HepG2 (cell line): ENCODE data around the gene PLEKHB1. TPM values are rescaled to one million over a fixed set of nuclear protein-coding genes. Genes with fewer than 3 reads are reported as not detected.
A peak's percentile ranks its signal among the peaks of the same experiment; 100 is the strongest.
"Not testable (repeated sequence)": the region's sequence is repeated elsewhere in the genome, so short reads cannot be mapped to it uniquely, and the experiment has no call there.

Experiments used
- ATAC-seq: fragments of 200-7000 bp; cut with Tn5 transposase; 3 replicates; pipeline ENCODE4 v1.9.1; 2020; ENCODE audit warnings: mild to moderate bottlenecking, moderate library complexity
- BruUV-seq: library from RNA; stranded (reverse); fragments of 400-500 nt; replicated peaks from 2 replicates; lab custom pipeline; 2021; lab: Mats Ljungman, UMichigan
- CTCF ChIA-PET: fragments of 300-600 bp; formaldehyde crosslinking; extraction: SDS; loops from one replicate; lab custom pipeline; 2021; ENCODE audit warnings: low total read pairs, inconsistent platforms, low intra/inter-chr PET ratio; lab: Yijun Ruan, JAX
- POLR2A ChIA-PET: fragments of 350-600 bp; sonication (Branson Sonifier 250); formaldehyde crosslinking; loops from one replicate; lab custom pipeline; 2020; ENCODE audit warnings: antibody characterized with exemption, inconsistent platforms; lab: Yijun Ruan, JAX
- DNase-seq: peaks from one replicate; pipeline ENCODE4 v3.0.0-alpha.2; 2015; ENCODE audit warnings: low spot score
- FAIRE-seq: peaks from 3 replicates; lab custom pipeline; 2011; peaks lifted over from hg19 to GRCh38; lab: Jason Lieb, UNC
- H2AFZ ChIP-seq: one replicate; pipeline ENCODE4 v1.6.1; 2011; ENCODE audit warnings: low read length, inconsistent platforms
- H3K27ac ChIP-seq: fragments of 300-600 bp; 3 replicates; pipeline ENCODE4 v1.8.0; 2011; ENCODE audit warnings: mixed run types, mild to moderate bottlenecking, mixed read lengths, low read length, inconsistent platforms; ENCODE audit not compliant: insufficient read depth; ENCODE audit errors: extremely low read length
- H3K27me3 ChIP-seq, 2 experiments: fragments of 200-600 bp in 1 of 2; 2 replicates in 1 of 2; 3 replicates in 1 of 2; pipeline versions ENCODE4 v1.6.0 to v1.8.0; 2011; ENCODE audit warnings: low read length in 2 of 2, mild to moderate bottlenecking in 2 of 2, moderate library complexity in 2 of 2, inconsistent platforms in 1 of 2; ENCODE audit not compliant: insufficient read depth in 2 of 2, control insufficient read depth in 1 of 2
- H3K36me3 ChIP-seq, 2 experiments: fragments of 200-600 bp in 1 of 2; replicated peaks in 1 of 2; 2 replicates in 1 of 2; 3 replicates in 1 of 2; pipeline versions ENCODE4 v1.5.1 to v1.8.0; 2011; ENCODE audit warnings: low read length in 2 of 2, inconsistent platforms in 1 of 2; ENCODE audit not compliant: insufficient read depth in 2 of 2, control insufficient read depth in 1 of 2
- H3K4me1 ChIP-seq: 2 replicates; pipeline ENCODE4 v1.5.1; 2012; ENCODE audit warnings: low read length, inconsistent platforms; ENCODE audit not compliant: insufficient read depth
- H3K4me2 ChIP-seq: 2 replicates; pipeline ENCODE4 v1.6.0; 2011; ENCODE audit warnings: low read depth, low read length, inconsistent platforms
- H3K4me3 ChIP-seq, 3 experiments: fragments of 200-600 bp in 1 of 3; sonication (generic), shearing (Covaris generic) in 1 of 3; replicated peaks in 1 of 3; 2 replicates each; pipeline ENCODE4 v1.5.1; 2011 to 2016; ENCODE audit warnings: low read length in 3 of 3, inconsistent platforms in 2 of 3, low read depth in 2 of 3, mild to moderate bottlenecking in 2 of 3, control low read depth in 1 of 3, mixed read lengths in 1 of 3; ENCODE audit not compliant: insufficient read depth in 1 of 3
- H3K79me2 ChIP-seq: one replicate; pipeline ENCODE4 v1.6.1; 2011; ENCODE audit warnings: low read length, inconsistent platforms; ENCODE audit not compliant: insufficient read depth
- H3K9ac ChIP-seq: 2 replicates; pipeline ENCODE4 v1.6.0; 2011; ENCODE audit warnings: mild to moderate bottlenecking, low read depth, low read length, inconsistent platforms; ENCODE audit not compliant: insufficient read depth
- H3K9me3 ChIP-seq: 2 replicates; pipeline ENCODE4 v1.5.1; 2012; ENCODE audit warnings: mild to moderate bottlenecking, low read length
- H4K20me1 ChIP-seq: 2 replicates; pipeline ENCODE4 v1.6.0; 2011; ENCODE audit warnings: inconsistent platforms, mild to moderate bottlenecking, low read length, moderate library complexity; ENCODE audit not compliant: insufficient read depth
- AGO2 ChIP-seq: fragments of 200-400 bp; formaldehyde crosslinking; optimal IDR thresholded peaks from 2 replicates; pipeline ENCODE3; 2017; ENCODE audit warnings: mild to moderate bottlenecking, low read depth, low read length, moderate library complexity
- WGBS: methylation state at CpG from one replicate; pipeline ENCODE4 v1.1.6; 2017; ENCODE audit warnings: low lambda C conversion rate; 5-methylcytosine and 5-hydroxymethylcytosine counted together
- in situ Hi-C: cut with HindIII; loops from 2 replicates; pipeline ENCODE4 v1.10.0; 2017; ENCODE audit warnings: low pct_unique_long_range_greater_than_20kb; ENCODE audit not compliant: extremely low pct_ligation_motif_present
- intact Hi-C: fragments of 100-400 bp; cut with micrococcal nuclease; formaldehyde crosslinking; loops from one replicate; pipeline ENCODE4 v1.10.0; 2022; ENCODE audit not compliant: unreplicated experiment
- polyA plus RNA-seq, 8 experiments: library from polyadenylated mRNA; depleted of rRNA in 3 of 8; stranded (reverse) in 7 of 8; unstranded in 1 of 8; fragments of >200 nt; fragmentation: Illumina TruSeq in 4 of 8; extraction: Trizol in 4 of 8; gene quantifications; 2 replicates each; pipeline versions ENCODE4 v1.2.1 to v1.2.3, GENCODE V29; 2011 to 2016; ENCODE audit warnings: low read depth in 4 of 8, missing spikeins in 1 of 8, mixed read lengths in 1 of 8; ENCODE audit not compliant: insufficient read depth in 1 of 8
- total RNA-seq, 5 experiments: library from RNA; depleted of rRNA; stranded (reverse); fragments of >200 nt; fragmentation: Illumina TruSeq; extraction: Trizol; gene quantifications; 2 replicates each; pipeline ENCODE4 v1.2.3, GENCODE V29; 2016; ENCODE audit warnings: low read depth in 1 of 5
- TF ChIP-seq, protein P1 (sequence below): sonication (generic); formaldehyde crosslinking; IDR thresholded peaks from 2 replicates; pipeline ENCODE4 v1.9.0; 2021; ENCODE audit warnings: missing genetic modification reagents, borderline replicate concordance

The PLEKHB1 gene
- total and polyA plus RNA-seq, 2 of the 13 experiments (the other 11 are each of a cell fraction or from before 2014, with no cell fraction given): 68.0 to 99.3 TPM

DNA sequence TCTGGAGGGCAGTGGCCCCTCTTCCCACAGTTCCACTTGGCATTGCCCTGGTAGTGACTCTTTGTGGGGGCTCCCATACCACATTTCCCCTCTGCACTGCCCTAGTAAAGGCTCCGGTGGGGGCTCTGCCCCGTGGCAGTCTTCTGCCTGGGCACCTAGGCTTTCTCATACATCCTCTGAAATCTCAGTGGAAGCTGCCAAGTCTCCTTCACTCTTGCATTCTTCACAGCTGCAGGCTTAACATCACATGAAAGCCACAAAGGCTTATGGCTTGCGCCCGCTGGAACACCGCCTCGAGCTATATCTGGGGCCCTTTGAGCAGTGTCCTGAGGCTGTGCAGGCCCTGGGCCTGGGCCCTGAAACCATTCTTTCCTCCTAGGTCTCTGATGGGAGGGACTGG lies 25.3 kb downstream of the PLEKHB1 start:
- Histone ChIP-seq H3K27me3 (no peaks in the 10 kb centered on the region), H3K9me3 (no peaks in the 10 kb centered on the region), H3K4me2 (no peak overlapping the region), H3K4me3 (no peak overlapping the region), H3K9ac (no peak overlapping the region), H2AFZ (no peak overlapping the region)
- WGBS: 98% methylated on average over 5 of the region's 6 CpGs
- POLR2A ChIA-PET: no interaction called here
- no peak for DNase-seq
- BruUV-seq: no TSS peak
- CTCF ChIA-PET: no interaction called here
- ATAC-seq: peak; percentile 48
- TF ChIP-seq, protein P1, sequence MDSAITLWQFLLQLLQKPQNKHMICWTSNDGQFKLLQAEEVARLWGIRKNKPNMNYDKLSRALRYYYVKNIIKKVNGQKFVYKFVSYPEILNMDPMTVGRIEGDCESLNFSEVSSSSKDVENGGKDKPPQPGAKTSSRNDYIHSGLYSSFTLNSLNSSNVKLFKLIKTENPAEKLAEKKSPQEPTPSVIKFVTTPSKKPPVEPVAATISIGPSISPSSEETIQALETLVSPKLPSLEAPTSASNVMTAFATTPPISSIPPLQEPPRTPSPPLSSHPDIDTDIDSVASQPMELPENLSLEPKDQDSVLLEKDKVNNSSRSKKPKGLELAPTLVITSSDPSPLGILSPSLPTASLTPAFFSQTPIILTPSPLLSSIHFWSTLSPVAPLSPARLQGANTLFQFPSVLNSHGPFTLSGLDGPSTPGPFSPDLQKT (CRISPR knock-in tag): no peak
- peak; percentile 22 for TF ChIP-seq AGO2
- TF ChIP-seq, all 625 proteins: peak for 1
- Histone ChIP-seq H4K20me1 (no peaks in the 10 kb centered on the region), H3K79me2 (no peaks in the 10 kb centered on the region), H3K27ac (no peak overlapping the region), H3K36me3 (0 out of 5 replicates have a peak, but pooled peaks cover 0 to 2% of the 10 kb centered on the region in 2 experiments), H3K4me1 (no peaks in the 10 kb centered on the region)
- in situ Hi-C loops: no loop called here
- intact Hi-C loops: no loop called here
- FAIRE-seq: no peak

GRCh38 chr11:73676552-73676951 lies 30.2 kb downstream of the PLEKHB1 start:
- H3K79me2 ChIP-seq, FAIRE-seq, ATAC-seq, DNase-seq, H3K4me3 ChIP-seq, H3K9ac ChIP-seq, in situ Hi-C loops, H4K20me1 ChIP-seq, POLR2A ChIA-PET, BruUV-seq, H3K4me2 ChIP-seq, H3K9me3 ChIP-seq, intact Hi-C loops, H2AFZ ChIP-seq, H3K4me1 ChIP-seq, H3K27me3 ChIP-seq, CTCF ChIA-PET, H3K27ac ChIP-seq: not testable (repeated sequence)
- WGBS: 95% methylated on average over 5 of the region's 5 CpGs
- H3K36me3 ChIP-seq: peaks cover 0 to 24% of the 10 kb centered on the region in 2 experiments; a peak in 4 of 5 replicates
